Measurements from ENCODE around the gene FPGS.

Gene FPGS

DNA sequence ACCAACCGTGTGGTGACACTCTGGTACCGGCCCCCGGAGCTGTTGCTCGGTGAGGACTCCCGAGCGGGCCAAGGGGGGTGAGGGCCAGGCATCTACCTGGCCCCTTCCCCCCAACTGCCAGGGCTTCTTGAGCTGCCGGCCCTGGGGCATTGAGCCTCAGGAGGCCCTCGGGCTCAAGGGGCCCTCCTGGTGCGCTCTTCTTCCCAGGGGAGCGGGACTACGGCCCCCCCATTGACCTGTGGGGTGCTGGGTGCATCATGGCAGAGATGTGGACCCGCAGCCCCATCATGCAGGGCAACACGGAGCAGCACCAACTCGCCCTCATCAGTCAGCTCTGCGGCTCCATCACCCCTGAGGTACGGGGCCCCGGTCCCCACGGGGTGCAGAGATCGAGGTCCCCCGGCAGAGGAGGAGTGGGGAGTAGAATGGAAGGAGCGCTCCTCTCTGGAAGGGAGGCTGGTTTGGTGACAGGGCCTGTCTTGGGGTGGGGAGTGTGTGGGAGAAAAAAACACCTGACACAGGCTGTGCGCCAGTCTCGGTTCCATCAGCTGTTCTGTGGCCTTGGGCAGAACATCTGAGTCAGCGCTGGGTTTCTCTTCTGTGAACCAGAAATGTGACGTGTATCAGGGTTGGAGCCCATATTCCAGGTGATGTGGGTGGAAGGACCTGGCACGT lies 14.2 kb upstream of the FPGS start:
- no peak for DNase-seq

DNA sequence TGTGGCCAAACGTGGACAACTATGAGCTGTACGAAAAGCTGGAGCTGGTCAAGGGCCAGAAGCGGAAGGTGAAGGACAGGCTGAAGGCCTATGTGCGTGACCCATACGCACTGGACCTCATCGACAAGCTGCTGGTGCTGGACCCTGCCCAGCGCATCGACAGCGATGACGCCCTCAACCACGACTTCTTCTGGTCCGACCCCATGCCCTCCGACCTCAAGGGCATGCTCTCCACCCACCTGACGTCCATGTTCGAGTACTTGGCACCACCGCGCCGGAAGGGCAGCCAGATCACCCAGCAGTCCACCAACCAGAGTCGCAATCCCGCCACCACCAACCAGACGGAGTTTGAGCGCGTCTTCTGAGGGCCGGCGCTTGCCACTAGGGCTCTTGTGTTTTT lies 13.5 kb upstream of the FPGS start:
- no peak for DNase-seq

DNA sequence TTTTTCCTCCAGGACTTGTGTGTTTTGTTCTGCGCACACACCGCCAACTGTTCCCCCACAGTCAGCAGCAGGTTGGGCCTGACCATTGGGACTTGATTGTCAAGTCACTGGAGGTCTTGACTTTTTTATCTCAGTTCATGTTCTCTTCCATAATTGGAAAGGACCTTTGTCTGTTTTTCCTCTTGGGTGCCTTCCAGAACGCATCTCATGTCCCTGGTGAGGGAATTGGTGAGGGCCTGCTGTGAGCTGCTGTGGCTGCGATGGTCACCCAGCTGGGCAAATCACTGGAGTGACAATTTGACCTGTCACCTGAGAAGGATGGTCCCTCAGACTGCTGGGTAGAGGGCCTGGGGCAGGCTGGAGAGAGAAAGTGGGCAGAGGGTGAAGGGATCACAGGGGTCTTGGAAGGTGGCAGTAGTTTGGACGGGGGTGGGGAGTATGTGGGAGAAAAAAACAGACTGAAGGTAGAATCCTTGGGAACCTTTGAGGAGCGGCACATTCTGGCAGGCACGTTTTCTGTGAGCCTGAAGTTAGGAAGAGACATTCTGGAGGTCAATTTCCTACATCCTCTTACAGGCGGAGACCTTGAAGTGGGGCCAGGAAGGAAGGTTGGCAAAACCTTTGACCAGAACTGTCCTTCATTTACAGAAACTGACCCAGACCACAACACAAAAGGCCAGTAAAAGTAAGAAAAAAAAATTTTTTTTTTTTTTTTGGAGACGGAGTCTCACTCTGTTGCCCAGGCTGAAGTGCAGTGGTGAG lies 12.4 kb upstream of the FPGS start:
- no peak for DNase-seq

DNA sequence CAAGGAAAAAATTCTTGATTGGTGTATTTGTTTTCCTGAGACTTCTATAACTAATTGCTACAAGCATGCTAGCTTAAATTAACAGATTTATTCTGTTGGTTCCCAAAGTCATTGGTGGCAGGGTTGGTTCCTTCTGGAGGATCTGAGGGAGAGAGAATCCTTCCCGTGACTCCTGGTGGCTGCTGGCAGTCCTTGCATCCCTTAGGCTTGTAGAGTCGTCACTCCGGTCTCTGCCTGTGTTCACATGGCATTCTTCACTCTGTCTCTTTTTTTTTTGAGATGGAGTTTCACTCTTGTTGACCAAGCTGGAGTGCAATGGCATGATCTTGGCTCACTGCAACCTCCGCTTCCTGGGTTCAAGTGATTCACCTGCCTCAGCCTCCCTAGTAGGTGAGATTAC lies 11.6 kb upstream of the FPGS start:
- DNase-seq = no peak

GRCh38 chr9:127792417-127793031 lies 10.2 kb upstream of the FPGS start:
- DNase-seq = no peak

DNA sequence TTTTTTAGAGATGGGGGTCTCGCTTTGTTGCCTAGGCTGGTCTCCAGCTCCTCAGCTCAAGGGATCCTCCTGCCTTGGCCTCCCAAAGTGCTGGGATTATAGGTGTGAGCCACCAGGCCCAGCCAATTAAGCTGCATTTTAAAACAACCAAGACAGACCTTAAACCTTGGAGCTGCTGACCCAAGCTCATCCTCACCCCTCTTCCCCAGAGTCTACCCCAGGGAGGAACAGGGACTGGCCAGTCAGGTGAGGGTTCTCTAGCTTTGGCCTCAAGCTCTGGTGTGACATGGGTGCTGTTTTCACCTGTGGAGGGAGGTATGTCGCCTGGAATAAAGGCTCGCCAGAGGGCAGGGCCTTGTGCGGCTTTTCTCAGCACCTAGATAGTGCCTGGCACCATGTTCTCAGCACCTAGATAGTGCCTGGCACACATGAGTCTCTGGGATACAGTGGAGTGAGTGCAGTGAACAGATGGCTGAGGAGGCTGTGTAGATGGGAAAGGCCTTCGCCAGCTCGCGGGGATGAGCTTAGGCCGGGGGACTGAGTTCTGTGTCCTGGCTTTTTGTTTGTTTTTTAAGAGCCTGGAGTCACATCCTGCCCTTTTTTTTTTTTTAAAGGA lies 9.5 kb upstream of the FPGS start:
- no peak for DNase-seq

DNA sequence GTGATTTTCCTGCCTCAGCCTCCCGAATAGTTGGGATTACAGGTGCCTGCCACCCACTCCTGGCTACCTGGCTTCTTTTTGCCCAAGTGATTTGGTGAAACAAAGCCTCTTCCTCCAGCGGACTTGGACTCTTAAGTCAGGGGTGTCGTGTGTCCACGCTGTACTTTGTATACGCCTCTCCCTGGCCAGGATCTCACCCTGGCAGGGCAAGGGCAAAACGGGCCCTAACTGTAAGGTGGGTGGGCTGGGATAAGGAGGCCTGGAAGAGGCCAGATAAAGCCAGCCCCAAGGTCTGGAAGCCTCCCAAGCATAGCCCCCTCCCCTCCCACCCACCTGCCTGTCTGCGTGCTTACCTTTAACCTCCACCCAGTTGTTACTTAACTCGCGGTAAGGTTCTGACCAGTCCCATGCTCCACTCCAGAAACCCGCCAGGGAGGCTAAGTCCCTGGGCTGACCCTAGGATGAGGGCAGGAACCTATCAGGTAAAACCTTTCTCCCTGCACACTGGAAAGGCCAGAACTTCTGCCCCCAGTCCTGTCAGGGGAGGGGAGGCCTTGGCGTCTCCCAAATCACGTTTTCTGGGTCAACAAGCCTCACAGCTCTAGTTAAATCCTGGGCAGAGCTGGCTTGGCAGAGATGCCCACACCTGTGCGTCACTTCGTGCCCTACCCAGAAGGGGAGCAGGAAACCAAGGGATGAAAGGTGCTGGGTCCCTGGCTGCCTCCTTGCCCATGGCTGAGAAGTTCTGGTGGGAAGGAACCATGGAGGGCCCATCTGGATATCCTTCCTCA lies 8.5 kb upstream of the FPGS start:
- no peak for DNase-seq

GRCh38 chr9:127796225-127796813 lies 6.4 kb upstream of the FPGS start:
- DNase-seq = no peak

- DNase-seq = no peak
Measured at GRCh38 chr9:127796852-127797370, 5.8 kb upstream of the FPGS start.

DNA sequence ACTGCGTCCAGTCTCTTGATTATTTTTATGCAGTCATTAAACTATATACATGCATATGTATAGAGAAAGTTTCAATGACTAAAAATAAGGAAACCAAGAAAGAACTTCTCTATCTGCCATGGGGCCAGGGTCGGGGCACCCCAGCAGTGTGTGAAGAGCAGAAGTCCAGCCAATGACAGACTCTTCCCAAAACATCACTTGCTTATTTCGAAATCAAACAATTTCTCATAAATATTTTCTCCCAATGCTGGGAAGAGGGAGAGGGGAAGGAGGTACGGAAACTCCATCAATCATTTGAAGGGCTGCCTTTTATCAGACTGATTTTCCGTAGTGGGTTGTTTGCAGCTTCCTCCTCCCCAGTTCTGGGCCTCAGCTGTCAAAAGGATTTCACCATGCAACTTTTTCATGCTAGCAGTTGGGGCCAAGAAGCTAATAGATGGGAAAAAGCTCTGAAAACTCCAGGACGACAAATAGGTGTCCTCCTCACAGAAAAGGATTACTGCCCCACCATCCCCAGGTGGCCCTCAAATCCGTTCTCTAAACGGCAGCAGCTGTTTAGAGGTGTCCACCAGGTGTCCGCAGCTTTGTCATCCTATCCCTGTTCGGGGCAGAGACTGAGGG lies 617 bp upstream of the FPGS start:
- peak in 1 of 2 donors; percentile 36 for DNase-seq

- DNase-seq = peak in 1 of 2 donors; percentile 33
Measured at GRCh38 chr9:127803507-127804352, 1.0 kb downstream of the FPGS start.

DNA sequence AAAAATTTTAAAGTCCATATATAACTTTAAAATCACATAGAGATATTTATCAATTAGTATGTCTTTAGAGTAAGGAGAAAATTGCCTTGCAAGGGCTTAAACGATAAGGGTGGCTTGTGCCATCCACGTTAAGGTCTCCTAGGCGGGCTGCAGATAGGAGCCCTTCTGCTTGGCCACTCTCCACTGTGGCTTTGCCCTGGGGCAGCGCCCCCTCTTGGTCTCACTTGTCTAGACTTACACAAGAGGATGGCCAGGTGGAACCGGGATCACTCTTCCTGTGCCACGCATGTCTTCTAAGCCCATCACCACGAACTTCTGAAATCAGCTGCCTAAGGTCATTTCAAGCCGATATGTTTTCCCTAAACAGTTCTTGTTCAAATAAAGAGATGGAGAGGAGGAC lies 2.9 kb downstream of the FPGS start:
- peak in 1 of 2 donors; percentile 47 for DNase-seq

DNA sequence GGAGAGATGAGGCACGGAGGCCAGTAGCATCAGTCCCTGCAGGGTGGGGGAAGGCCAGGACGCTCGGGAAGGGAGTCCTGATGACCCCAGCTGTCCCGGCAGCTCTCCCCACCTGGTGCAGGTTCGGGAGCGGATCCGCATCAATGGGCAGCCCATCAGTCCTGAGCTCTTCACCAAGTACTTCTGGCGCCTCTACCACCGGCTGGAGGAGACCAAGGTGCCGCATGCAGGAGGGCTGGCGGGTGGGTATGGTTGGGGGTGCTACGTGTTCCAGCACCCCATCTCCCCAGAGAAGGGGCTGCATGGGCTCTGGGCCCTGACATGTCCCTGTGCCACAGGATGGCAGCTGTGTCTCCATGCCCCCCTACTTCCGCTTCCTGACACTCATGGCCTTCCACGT lies 4.2 kb downstream of the FPGS start:
- no peak for DNase-seq

- no peak for DNase-seq
Measured at GRCh38 chr9:127808347-127809001, 5.8 kb downstream of the FPGS start.

DNA sequence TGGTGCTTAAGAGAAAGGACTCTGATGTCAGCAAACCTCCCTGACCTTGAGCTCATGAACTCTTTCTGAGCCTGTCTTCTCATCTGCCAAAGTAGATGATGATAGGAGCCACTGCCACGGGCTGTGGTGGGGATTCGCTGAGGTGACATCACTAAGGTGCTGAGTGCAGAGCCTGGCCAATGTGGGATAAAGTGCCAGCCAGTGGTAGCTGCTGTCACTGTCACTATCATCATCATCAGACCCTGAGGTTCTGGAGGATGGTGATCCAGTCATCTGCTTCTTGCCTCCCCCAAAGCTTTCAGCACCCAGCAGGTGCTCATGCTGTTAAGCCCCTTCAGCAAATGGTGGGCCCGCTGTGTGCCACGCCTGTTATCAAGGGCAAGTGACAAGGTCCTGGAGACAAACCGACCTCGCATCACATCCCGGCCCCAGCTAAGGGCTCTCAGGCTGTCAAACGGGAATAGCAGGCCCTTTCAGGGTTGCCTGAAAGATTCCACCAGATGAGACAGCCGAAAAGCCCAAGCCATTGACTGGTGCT lies 6.4 kb downstream of the FPGS start:
- no peak for DNase-seq

DNA sequence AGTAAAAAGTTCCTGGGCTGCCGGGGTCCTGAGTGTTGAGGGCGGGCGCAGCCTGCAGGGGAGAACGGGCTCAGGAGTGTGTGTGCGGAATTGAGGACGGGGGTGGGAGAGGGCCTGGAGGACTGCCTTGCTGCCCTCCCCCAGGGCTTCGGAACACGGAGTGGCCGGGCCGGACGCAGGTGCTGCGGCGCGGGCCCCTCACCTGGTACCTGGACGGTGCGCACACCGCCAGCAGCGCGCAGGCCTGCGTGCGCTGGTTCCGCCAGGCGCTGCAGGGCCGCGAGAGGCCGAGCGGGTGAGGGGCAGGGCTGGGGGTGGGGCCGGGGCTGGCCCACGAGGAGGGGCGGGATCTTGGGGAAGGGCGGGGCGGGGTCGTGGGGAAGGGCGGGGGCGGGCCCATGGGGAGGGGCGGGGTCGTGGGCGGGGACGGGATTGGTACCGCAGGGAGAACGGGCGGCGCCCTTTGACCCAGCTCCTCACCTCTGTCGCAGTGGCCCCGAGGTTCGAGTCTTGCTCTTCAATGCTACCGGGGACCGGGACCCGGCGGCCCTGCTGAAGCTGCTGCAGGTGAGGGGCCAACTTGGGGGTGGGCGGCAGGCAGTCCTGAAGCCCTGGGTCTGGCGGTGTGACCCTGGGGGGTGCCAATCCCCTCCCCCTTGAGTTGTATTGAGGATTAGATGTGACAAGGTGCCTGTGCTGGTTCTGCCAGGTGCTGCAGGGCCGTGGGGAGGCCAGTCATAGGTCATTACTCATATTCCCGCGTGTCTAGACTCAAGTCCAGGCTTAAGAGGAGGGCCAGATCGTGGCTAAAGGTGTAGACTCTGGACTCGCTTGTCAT lies 7.1 kb downstream of the FPGS start:
- no peak for DNase-seq

- no peak for DNase-seq
Measured at GRCh38 chr9:127810378-127811187, 7.9 kb downstream of the FPGS start.

DNA sequence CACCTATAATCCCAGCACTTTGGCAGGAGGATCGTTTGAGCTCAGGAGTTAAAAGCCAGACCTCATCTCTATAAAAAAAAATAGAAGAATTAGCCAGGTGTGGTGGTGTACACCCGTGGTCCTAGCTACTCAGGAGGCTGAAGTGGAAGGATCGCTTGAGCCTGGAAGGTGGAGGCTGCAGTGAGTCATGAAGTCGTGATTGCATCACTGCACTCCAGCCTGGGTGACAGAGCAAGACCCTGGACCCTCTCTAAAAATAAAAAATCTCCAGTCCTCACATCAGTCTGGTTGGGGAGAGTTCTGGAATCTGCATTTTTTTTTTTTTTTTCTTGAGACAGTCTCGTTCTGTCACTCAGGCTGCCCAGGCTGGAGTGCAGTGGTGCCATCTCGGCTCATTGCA lies 9.3 kb downstream of the FPGS start:
- no peak for DNase-seq
